HG03558 (cell line): ENCODE data around the gene ZAP70.

ENCODE experiments used
- ATAC-seq: cut with Tn5 transposase; IDR thresholded peaks from one replicate; pipeline ENCODE4 v1.9.1; 2021; ENCODE audit warnings: moderate number of reproducible peaks; ENCODE audit not compliant: unreplicated experiment; ENCODE audit errors: extremely low read depth

The ZAP70 gene

GRCh38 chr2:97745474-97746174 is 32.2 kb downstream of the ZAP70 start:
- no peak for ATAC-seq

- no peak for ATAC-seq
Measured at GRCh38 chr2:97747285-97747684, 33.9 kb downstream of the ZAP70 start.

DNA sequence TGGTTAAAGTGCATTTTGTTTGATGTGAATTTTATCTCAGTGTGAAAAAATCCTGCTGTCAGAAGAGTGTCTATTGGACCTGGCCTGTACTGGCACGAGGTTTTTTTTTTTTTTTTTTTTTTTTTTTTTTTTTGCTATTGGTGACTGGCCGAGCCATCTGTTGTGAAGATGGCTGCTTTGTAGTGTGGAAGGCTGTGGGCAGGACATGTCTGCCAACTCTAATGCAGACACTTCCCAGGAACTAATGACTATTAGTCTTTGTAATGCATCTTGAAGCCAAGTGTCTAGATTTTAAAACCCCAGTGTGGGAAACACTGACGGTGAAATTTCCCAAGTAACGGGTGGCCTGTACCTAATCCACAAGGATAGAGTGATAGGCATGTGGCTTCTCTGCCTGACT is 34.3 kb downstream of the ZAP70 start:
- ATAC-seq = no peak

GRCh38 chr2:97749581-97749980 is 36.2 kb downstream of the ZAP70 start:
- ATAC-seq = no peak

- no peak for ATAC-seq
Measured at GRCh38 chr2:97750017-97750416, 36.6 kb downstream of the ZAP70 start.

- no peak for ATAC-seq
Measured at GRCh38 chr2:97751752-97752151, 38.4 kb downstream of the ZAP70 start.

- ATAC-seq = no peak
Measured at GRCh38 chr2:97752342-97753334, 39.3 kb downstream of the ZAP70 start.

- ATAC-seq = no peak
Measured at GRCh38 chr2:97754690-97755346, 41.4 kb downstream of the ZAP70 start.

DNA sequence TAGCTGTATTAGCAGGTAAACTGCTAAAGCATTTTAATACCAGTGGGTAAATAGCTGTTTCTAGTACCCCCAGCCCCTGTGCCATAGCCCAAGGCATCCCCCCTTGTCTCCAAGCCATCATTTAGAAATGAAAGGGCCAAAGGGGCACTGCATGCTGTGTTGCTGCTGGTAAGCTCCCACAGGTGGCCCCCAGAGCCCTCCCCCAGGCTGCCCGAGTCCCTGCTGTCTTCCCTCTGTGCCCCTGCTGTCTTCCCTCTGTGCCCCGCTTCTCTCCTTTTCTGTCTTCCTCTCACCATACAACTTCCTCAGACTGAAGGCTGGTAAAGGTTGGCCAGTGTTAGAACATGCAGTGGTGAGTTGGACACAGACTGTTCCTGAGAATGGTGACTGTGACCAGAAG is 42.1 kb downstream of the ZAP70 start:
- ATAC-seq = no peak

GRCh38 chr2:97757062-97757461 is 43.7 kb downstream of the ZAP70 start:
- ATAC-seq = no peak

GRCh38 chr2:97758131-97758705 is 44.8 kb downstream of the ZAP70 start:
- no peak for ATAC-seq

- ATAC-seq = no peak
Measured at GRCh38 chr2:97759727-97760407, 46.5 kb downstream of the ZAP70 start.

DNA sequence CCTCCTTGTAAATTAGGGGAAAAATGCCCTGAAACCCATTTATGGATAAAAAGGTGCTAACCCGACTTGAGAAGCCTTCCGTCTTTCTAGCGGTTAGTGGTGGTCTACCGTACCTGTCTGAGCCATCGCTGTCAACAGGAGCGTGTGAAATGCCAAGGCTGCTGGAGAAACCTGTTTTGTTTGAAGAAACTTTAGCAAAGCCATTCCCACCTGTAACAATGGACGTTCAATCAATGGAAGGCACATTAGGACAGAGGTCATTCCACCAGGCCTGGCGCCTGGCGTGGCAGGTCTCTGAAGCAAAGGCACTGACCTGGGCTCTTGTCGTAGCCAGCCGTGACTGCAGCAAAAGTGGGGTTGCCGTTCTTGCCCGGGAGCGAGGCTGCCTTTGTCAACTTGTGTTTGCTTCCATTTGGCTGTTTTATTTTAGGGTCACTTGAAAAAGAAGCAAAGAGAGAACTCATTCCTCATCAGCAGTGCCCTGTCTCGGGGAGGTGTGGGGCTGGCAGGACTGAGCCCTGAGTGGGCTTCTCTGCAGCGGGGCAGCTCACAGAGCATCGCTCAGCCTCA is 47.2 kb downstream of the ZAP70 start:
- no peak for ATAC-seq

DNA sequence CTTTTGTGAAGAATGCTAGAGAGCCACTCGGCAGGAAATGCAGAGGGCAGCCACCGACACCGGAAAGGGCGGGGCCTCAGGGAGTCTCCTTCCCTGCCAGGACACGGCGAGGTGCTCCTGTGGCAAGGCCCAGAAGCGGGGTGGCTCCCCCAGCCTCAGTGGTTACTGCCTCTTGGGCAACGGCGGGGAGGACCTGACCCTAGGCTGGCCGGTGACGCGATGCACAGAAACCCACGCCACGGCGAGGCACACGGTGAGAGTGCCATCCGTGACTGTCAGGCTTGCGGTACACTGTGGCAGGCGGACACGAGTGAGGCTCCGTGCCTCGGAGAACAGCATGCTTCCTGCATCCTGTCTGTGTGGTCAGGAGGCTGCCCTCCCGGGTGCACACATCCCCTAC is 47.8 kb downstream of the ZAP70 start:
- ATAC-seq = no peak

DNA sequence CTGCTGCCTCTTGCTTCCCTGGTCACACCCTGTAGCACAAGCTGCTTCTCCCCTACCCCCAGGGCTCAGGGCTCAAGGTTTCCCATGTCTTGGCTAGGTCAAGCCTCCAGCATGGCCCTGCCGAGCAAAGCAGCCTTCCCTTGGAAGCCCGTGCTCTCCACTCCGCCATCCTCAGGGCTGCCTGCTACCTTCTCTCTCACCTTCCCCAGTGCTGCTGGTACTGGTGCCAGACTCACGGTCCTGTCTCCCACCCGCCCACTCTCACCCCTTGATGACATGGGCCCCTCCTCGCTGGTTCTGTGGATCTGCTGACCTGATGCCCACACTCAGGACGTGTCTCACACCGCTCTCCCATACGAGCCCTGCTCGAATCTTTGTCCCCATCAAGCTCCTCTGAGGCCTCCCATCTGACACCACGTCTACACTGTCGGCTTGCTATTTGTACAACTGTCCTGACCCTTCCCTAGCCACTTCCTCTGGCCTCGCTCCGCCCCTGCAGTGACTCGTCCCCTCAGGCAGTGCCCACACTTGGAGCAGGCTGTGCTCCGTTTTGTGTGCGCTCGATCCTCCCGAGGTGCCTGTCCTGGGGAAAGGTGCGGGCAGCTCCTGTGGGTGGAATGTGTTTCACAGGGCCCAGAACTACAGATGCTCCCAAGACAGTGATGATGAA is 49.9 kb downstream of the ZAP70 start:
- no peak for ATAC-seq

GRCh38 chr2:97764559-97765263 is 51.3 kb downstream of the ZAP70 start:
- no peak for ATAC-seq

- no peak for ATAC-seq
Measured at GRCh38 chr2:97765933-97766332, 52.6 kb downstream of the ZAP70 start.

DNA sequence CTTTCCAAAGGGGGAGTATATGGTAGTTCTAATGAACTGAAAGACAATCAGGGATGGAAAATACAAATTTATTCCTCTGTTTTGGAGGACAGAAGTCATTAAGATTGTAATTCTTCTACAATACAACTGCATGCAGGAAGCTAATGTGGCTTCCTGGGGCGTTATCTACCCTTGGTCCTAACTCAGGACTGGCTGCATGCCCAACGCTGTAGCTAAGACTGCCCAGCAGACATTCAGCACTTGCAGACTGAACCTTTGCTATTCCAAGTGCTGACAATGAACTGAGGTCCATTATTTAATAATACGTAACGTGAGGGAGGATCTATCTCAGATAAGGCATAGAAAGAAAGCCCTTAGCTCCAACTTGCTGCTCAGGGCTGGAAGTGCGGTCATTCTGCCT is 53.2 kb downstream of the ZAP70 start:
- no peak for ATAC-seq

GRCh38 chr2:97769308-97769707 is 55.9 kb downstream of the ZAP70 start:
- no peak for ATAC-seq
